HepG2 (cell line): Measurements from ENCODE around the gene CMTM4. TPM values are rescaled to one million over a fixed set of nuclear protein-coding genes. Genes with fewer than 3 reads are reported as not detected.
A peak's percentile ranks its signal among the peaks of the same experiment; 100 is the strongest.

Experiments
- ATAC-seq: fragments of 200-7000 bp; cut with Tn5 transposase; 3 replicates; pipeline ENCODE4 v1.9.1; 2020; ENCODE audit warnings: mild to moderate bottlenecking, moderate library complexity
- BruUV-seq: library from RNA; stranded (reverse); fragments of 400-500 nt; replicated peaks from 2 replicates; lab custom pipeline; 2021; lab: Mats Ljungman, UMichigan
- CTCF ChIA-PET: fragments of 300-600 bp; formaldehyde crosslinking; extraction: SDS; loops from one replicate; lab custom pipeline; 2021; ENCODE audit warnings: low total read pairs, inconsistent platforms, low intra/inter-chr PET ratio; lab: Yijun Ruan, JAX
- POLR2A ChIA-PET: fragments of 350-600 bp; sonication (Branson Sonifier 250); formaldehyde crosslinking; loops from one replicate; lab custom pipeline; 2020; ENCODE audit warnings: antibody characterized with exemption, inconsistent platforms; lab: Yijun Ruan, JAX
- DNase-seq: peaks from one replicate; pipeline ENCODE4 v3.0.0-alpha.2; 2015; ENCODE audit warnings: low spot score
- FAIRE-seq: peaks from 3 replicates; lab custom pipeline; 2011; peaks lifted over from hg19 to GRCh38; lab: Jason Lieb, UNC
- H2AFZ ChIP-seq: one replicate; pipeline ENCODE4 v1.6.1; 2011; ENCODE audit warnings: low read length, inconsistent platforms
- H3K27ac ChIP-seq: fragments of 300-600 bp; 3 replicates; pipeline ENCODE4 v1.8.0; 2011; ENCODE audit warnings: mixed run types, mild to moderate bottlenecking, mixed read lengths, low read length, inconsistent platforms; ENCODE audit not compliant: insufficient read depth; ENCODE audit errors: extremely low read length
- H3K27me3 ChIP-seq, 2 experiments: fragments of 200-600 bp in 1 of 2; 2 replicates in 1 of 2; 3 replicates in 1 of 2; pipeline versions ENCODE4 v1.6.0 to v1.8.0; 2011; ENCODE audit warnings: low read length in 2 of 2, mild to moderate bottlenecking in 2 of 2, moderate library complexity in 2 of 2, inconsistent platforms in 1 of 2; ENCODE audit not compliant: insufficient read depth in 2 of 2, control insufficient read depth in 1 of 2
- H3K36me3 ChIP-seq, 2 experiments: fragments of 200-600 bp in 1 of 2; replicated peaks in 1 of 2; 2 replicates in 1 of 2; 3 replicates in 1 of 2; pipeline versions ENCODE4 v1.5.1 to v1.8.0; 2011; ENCODE audit warnings: low read length in 2 of 2, inconsistent platforms in 1 of 2; ENCODE audit not compliant: insufficient read depth in 2 of 2, control insufficient read depth in 1 of 2
- H3K4me1 ChIP-seq: 2 replicates; pipeline ENCODE4 v1.5.1; 2012; ENCODE audit warnings: low read length, inconsistent platforms; ENCODE audit not compliant: insufficient read depth
- H3K4me2 ChIP-seq: 2 replicates; pipeline ENCODE4 v1.6.0; 2011; ENCODE audit warnings: low read depth, low read length, inconsistent platforms
- H3K4me3 ChIP-seq, 3 experiments: fragments of 200-600 bp in 1 of 3; sonication (generic), shearing (Covaris generic) in 1 of 3; replicated peaks in 1 of 3; 2 replicates each; pipeline ENCODE4 v1.5.1; 2011 to 2016; ENCODE audit warnings: low read length in 3 of 3, inconsistent platforms in 2 of 3, low read depth in 2 of 3, mild to moderate bottlenecking in 2 of 3, control low read depth in 1 of 3, mixed read lengths in 1 of 3; ENCODE audit not compliant: insufficient read depth in 1 of 3
- H3K79me2 ChIP-seq: one replicate; pipeline ENCODE4 v1.6.1; 2011; ENCODE audit warnings: low read length, inconsistent platforms; ENCODE audit not compliant: insufficient read depth
- H3K9ac ChIP-seq: 2 replicates; pipeline ENCODE4 v1.6.0; 2011; ENCODE audit warnings: mild to moderate bottlenecking, low read depth, low read length, inconsistent platforms; ENCODE audit not compliant: insufficient read depth
- H3K9me3 ChIP-seq: 2 replicates; pipeline ENCODE4 v1.5.1; 2012; ENCODE audit warnings: mild to moderate bottlenecking, low read length
- H4K20me1 ChIP-seq: 2 replicates; pipeline ENCODE4 v1.6.0; 2011; ENCODE audit warnings: inconsistent platforms, mild to moderate bottlenecking, low read length, moderate library complexity; ENCODE audit not compliant: insufficient read depth
- HNRNPK ChIP-seq: fragments of 200-400 bp; formaldehyde crosslinking; IDR thresholded peaks from 2 replicates; pipeline ENCODE4 v1.6.1; 2018; ENCODE audit warnings: low read length, low read depth, moderate library complexity, mild to moderate bottlenecking; ENCODE audit not compliant: poor library complexity, severe bottlenecking
- MATR3 ChIP-seq: sonication (generic); formaldehyde crosslinking; IDR thresholded peaks from 2 replicates; pipeline ENCODE4 v1.4.0; 2020; ENCODE audit warnings: missing genetic modification reagents
- MED8 ChIP-seq: sonication (generic); formaldehyde crosslinking; IDR thresholded peaks from 2 replicates; pipeline ENCODE4 v1.8.1; 2023; ENCODE audit warnings: mild to moderate bottlenecking, missing genetic modification reagents; ENCODE audit not compliant: insufficient replicate concordance
- SMC3 ChIP-seq: IDR thresholded peaks from 2 replicates; pipeline ENCODE4 v1.6.1; 2011; ENCODE audit warnings: low read length, improper control_type of control experiment
- U2AF1 ChIP-seq: fragments of 200-400 bp; formaldehyde crosslinking; optimal IDR thresholded peaks from 2 replicates; pipeline ENCODE3; 2017; ENCODE audit warnings: mild to moderate bottlenecking, low read depth, low read length
- ZFY ChIP-seq: sonication (generic); formaldehyde crosslinking; IDR thresholded peaks from 2 replicates; pipeline ENCODE4 v1.4.0; 2020; ENCODE audit warnings: missing genetic modification reagents
- ZNF33B ChIP-seq: sonication (generic); formaldehyde crosslinking; IDR thresholded peaks from 2 replicates; pipeline ENCODE4 v1.5.1; 2020; ENCODE audit warnings: mild to moderate bottlenecking, missing genetic modification reagents
- ZNF354B ChIP-seq: sonication (generic); formaldehyde crosslinking; IDR thresholded peaks from 2 replicates; pipeline ENCODE4 v1.8.0; 2022; ENCODE audit warnings: mild to moderate bottlenecking, missing genetic modification reagents
- WGBS: methylation state at CpG from one replicate; pipeline ENCODE4 v1.1.6; 2017; ENCODE audit warnings: low lambda C conversion rate; 5-methylcytosine and 5-hydroxymethylcytosine counted together
- in situ Hi-C: cut with HindIII; loops from 2 replicates; pipeline ENCODE4 v1.10.0; 2017; ENCODE audit warnings: low pct_unique_long_range_greater_than_20kb; ENCODE audit not compliant: extremely low pct_ligation_motif_present
- intact Hi-C: fragments of 100-400 bp; cut with micrococcal nuclease; formaldehyde crosslinking; loops from one replicate; pipeline ENCODE4 v1.10.0; 2022; ENCODE audit not compliant: unreplicated experiment
- polyA plus RNA-seq, 8 experiments: library from polyadenylated mRNA; depleted of rRNA in 3 of 8; stranded (reverse) in 7 of 8; unstranded in 1 of 8; fragments of >200 nt; fragmentation: Illumina TruSeq in 4 of 8; extraction: Trizol in 4 of 8; gene quantifications; 2 replicates each; pipeline versions ENCODE4 v1.2.1 to v1.2.3, GENCODE V29; 2011 to 2016; ENCODE audit warnings: low read depth in 4 of 8, missing spikeins in 1 of 8, mixed read lengths in 1 of 8; ENCODE audit not compliant: insufficient read depth in 1 of 8
- total RNA-seq, 5 experiments: library from RNA; depleted of rRNA; stranded (reverse); fragments of >200 nt; fragmentation: Illumina TruSeq; extraction: Trizol; gene quantifications; 2 replicates each; pipeline ENCODE4 v1.2.3, GENCODE V29; 2016; ENCODE audit warnings: low read depth in 1 of 5
- TF ChIP-seq, protein P1 (sequence below), 2 experiments: sonication (generic) in 1 of 2; formaldehyde crosslinking in 1 of 2; IDR thresholded peaks; 2 replicates each; pipeline versions ENCODE4 v1.4.0 to v1.6.1; 2018 to 2020; ENCODE audit warnings: missing genetic modification reagents in 2 of 2, borderline replicate concordance in 1 of 2, low read depth in 1 of 2, mild to moderate bottlenecking in 1 of 2, missing biosample characterization in 1 of 2

Gene CMTM4
- total and polyA plus RNA-seq, 2 of the 13 experiments (the other 11 are each of a cell fraction or from before 2014, with no cell fraction given) = 32.0 to 36.3 TPM

DNA sequence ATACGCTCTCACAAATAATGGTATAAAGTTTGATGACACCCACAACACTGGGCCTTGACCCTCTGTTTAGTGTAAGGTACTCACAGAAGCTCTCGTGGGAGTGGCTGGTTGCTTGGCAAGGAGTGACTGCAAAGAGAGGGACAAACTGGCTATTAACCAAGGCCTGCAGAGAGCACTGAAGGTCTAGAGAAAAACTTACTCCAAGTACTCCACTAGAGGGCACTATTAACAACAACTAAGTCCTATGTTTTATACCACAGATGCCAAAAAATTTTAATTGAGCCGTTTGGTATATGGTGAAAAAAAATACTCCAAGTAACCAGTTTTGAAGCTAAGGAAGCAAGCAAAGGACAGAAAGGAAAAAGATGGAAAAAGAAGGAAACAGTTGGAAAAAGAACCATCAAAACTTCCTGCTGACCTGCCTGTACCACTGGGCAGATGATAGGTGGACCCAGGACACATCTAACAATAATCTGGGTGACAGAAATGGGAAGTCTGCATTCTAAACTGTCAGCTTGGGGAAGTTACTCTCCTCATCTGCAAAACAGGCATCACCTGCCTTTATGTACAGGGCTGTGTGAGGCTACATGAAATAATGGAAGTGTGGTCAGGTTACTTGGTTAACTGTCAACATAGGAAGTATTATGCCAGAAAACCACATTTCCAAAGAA, 31.7 kb upstream of the CMTM4 start (continued):
- no peak for TF ChIP-seq ZNF354B
- TF ChIP-seq SMC3 = peak; percentile 32; the same call in 1 of the 2 replicates
- TF ChIP-seq, protein P1, sequence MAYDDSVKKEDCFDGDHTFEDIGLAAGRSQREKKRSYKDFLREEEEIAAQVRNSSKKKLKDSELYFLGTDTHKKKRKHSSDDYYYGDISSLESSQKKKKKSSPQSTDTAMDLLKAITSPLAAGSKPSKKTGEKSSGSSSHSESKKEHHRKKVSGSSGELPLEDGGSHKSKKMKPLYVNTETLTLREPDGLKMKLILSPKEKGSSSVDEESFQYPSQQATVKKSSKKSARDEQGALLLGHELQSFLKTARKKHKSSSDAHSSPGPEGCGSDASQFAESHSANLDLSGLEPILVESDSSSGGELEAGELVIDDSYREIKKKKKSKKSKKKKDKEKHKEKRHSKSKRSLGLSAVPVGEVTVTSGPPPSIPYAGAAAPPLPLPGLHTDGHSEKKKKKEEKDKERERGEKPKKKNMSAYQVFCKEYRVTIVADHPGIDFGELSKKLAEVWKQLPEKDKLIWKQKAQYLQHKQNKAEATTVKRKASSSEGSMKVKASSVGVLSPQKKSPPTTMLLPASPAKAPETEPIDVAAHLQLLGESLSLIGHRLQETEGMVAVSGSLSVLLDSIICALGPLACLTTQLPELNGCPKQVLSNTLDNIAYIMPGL (CRISPR knock-in tag; IDR thresholded peaks at IDR 0.05; ENCODE audit: borderline replicate concordance in 1 of 2, low read depth in 1 of 2) = peak in 1 of 2 experiments; percentile 45; a peak in 1 of 4 replicates
- TF ChIP-seq ZNF33B (CRISPR knock-in tag) = 0 out of 2 replicates have a peak, but pooled peaks have one; percentile 33

- no peak for TF ChIP-seq ZFY (CRISPR knock-in tag)
- no peak for TF ChIP-seq MED8 (CRISPR knock-in tag)
- no peak for TF ChIP-seq U2AF1
- no peak for TF ChIP-seq HNRNPK
- no peak for TF ChIP-seq MATR3
- Histone ChIP-seq H3K27ac (no peak overlapping the region), H3K27me3 (no peaks in the 10 kb centered on the region; a peak in 1 of 5 replicates), H3K79me2 (no peaks in the 10 kb centered on the region), H3K9ac (no peak overlapping the region), H3K4me2 (no peak overlapping the region), H4K20me1 (no peaks in the 10 kb centered on the region), H3K4me3 (no peak overlapping the region), H3K36me3 (peaks cover 16 to 40% of the 10 kb centered on the region in 2 experiments), H3K9me3 (no peaks in the 10 kb centered on the region), H3K4me1 (no peaks in the 10 kb centered on the region), H2AFZ (no peak overlapping the region)
- DNase-seq (no peak), ATAC-seq (no peak), FAIRE-seq (peak; percentile 23)
- ChIA-PET POLR2A (no interaction called here), CTCF (no interaction called here)
- in situ Hi-C loops = no loop called here
- BruUV-seq = no TSS peak
- intact Hi-C loops = no loop called here
- 96% methylated on average over 3 of the region's 3 CpGs for WGBS
These were observed 24.2 kb upstream of the CMTM4 start for GRCh38 chr16:66720766-66721165.
